Skeletal muscle satellite cell (primary cell): Measurements from ENCODE around the gene TOMM7.
"Not testable (repeated sequence)": the region's sequence is repeated elsewhere in the genome, so short reads cannot be mapped to it uniquely, and the experiment has no call there.

Experiments
- H3K27me3 ChIP-seq: 2 replicates; pipeline ENCODE4 v1.7.0; 2013; ENCODE audit warnings: low read length; ENCODE audit not compliant: control insufficient read depth, insufficient read depth
- H3K36me3 ChIP-seq: 2 replicates; pipeline ENCODE4 v1.7.0; 2013; ENCODE audit warnings: mild to moderate bottlenecking, control low read depth, low read length; ENCODE audit not compliant: insufficient read depth
- H3K4me1 ChIP-seq: 2 replicates; pipeline ENCODE4 v1.7.0; 2013; ENCODE audit warnings: low read length; ENCODE audit not compliant: control insufficient read depth, insufficient read depth
- H3K4me2 ChIP-seq: 2 replicates; pipeline ENCODE4 v1.7.0; 2013; ENCODE audit warnings: mild to moderate bottlenecking, low read length
- H3K4me3 ChIP-seq: 2 replicates; pipeline ENCODE4 v1.7.0; 2013; ENCODE audit warnings: low read length
- H3K9ac ChIP-seq: 2 replicates; pipeline ENCODE4 v1.7.0; 2013; ENCODE audit warnings: mild to moderate bottlenecking, low read depth, low read length, moderate library complexity
- H3K9me3 ChIP-seq: replicated peaks from 2 replicates; pipeline ENCODE4 v1.7.0; 2013; ENCODE audit warnings: mild to moderate bottlenecking, control low read depth, low read length

Gene TOMM7

GRCh38 chr7:22851145-22851544 is 28.5 kb upstream of the TOMM7 start:
- no peaks in the 10 kb centered on the region for H3K9me3 ChIP-seq
- H3K4me1 ChIP-seq, result peaks cover 9% of the 10 kb centered on the region
- no peak overlapping the region for H3K4me3 ChIP-seq
- H3K9ac ChIP-seq, result no peak overlapping the region
- H3K36me3 ChIP-seq, result no peaks in the 10 kb centered on the region
- no peak overlapping the region for H3K4me2 ChIP-seq
- no peaks in the 10 kb centered on the region for H3K27me3 ChIP-seq

GRCh38 chr7:22850394-22850793 is 27.7 kb upstream of the TOMM7 start:
- not testable (repeated sequence) for H3K9ac ChIP-seq, H3K36me3 ChIP-seq, H3K4me3 ChIP-seq, H3K4me2 ChIP-seq, H3K27me3 ChIP-seq, H3K9me3 ChIP-seq, H3K4me1 ChIP-seq

- no peaks in the 10 kb centered on the region for H3K27me3 ChIP-seq
- H3K4me1 ChIP-seq, result no peaks in the 10 kb centered on the region
- H3K9ac ChIP-seq, result no peak overlapping the region
- no peak overlapping the region for H3K4me3 ChIP-seq
- H3K36me3 ChIP-seq, result no peaks in the 10 kb centered on the region
- no peaks in the 10 kb centered on the region for H3K9me3 ChIP-seq
- no peak overlapping the region for H3K4me2 ChIP-seq
These were observed 27.0 kb upstream of the TOMM7 start for GRCh38 chr7:22849662-22850061.

- no peak overlapping the region for H3K9ac ChIP-seq
- H3K4me2 ChIP-seq, result no peak overlapping the region
- H3K36me3 ChIP-seq, result no peaks in the 10 kb centered on the region
- no peaks in the 10 kb centered on the region for H3K4me1 ChIP-seq
- no peaks in the 10 kb centered on the region for H3K9me3 ChIP-seq
- no peaks in the 10 kb centered on the region for H3K27me3 ChIP-seq
- no peak overlapping the region for H3K4me3 ChIP-seq
These were observed 26.5 kb upstream of the TOMM7 start for GRCh38 chr7:22849172-22849571.

GRCh38 chr7:22846961-22847360 is 24.3 kb upstream of the TOMM7 start:
- Histone ChIP-seq H3K27me3 (no peaks in the 10 kb centered on the region), H3K4me2 (no peak overlapping the region), H3K9ac (no peak overlapping the region), H3K36me3 (no peaks in the 10 kb centered on the region), H3K9me3 (no peaks in the 10 kb centered on the region), H3K4me1 (peaks cover 11% of the 10 kb centered on the region), H3K4me3 (no peak overlapping the region)

- Histone ChIP-seq H3K36me3 (no peaks in the 10 kb centered on the region), H3K4me2 (no peak overlapping the region), H3K9ac (no peak overlapping the region), H3K9me3 (no peaks in the 10 kb centered on the region), H3K4me3 (no peak overlapping the region), H3K4me1 (peaks cover 12% of the 10 kb centered on the region), H3K27me3 (no peaks in the 10 kb centered on the region)
These were observed 22.7 kb upstream of the TOMM7 start for GRCh38 chr7:22845221-22845834.

GRCh38 chr7:22843681-22844309 is 21.1 kb upstream of the TOMM7 start:
- H3K36me3 ChIP-seq, result no peaks in the 10 kb centered on the region
- H3K9me3 ChIP-seq, result no peaks in the 10 kb centered on the region
- no peaks in the 10 kb centered on the region for H3K27me3 ChIP-seq
- H3K4me3 ChIP-seq, result no peak overlapping the region
- H3K4me1 ChIP-seq, result peaks cover 12% of the 10 kb centered on the region
- H3K9ac ChIP-seq, result no peak overlapping the region
- no peak overlapping the region for H3K4me2 ChIP-seq

- Histone ChIP-seq H3K4me3 (no peak overlapping the region), H3K4me1 (peaks cover 12% of the 10 kb centered on the region), H3K27me3 (no peaks in the 10 kb centered on the region), H3K9me3 (no peaks in the 10 kb centered on the region), H3K36me3 (no peaks in the 10 kb centered on the region), H3K4me2 (no peak overlapping the region), H3K9ac (peak overlapping the region; percentile 18)
These were observed 20.3 kb upstream of the TOMM7 start for GRCh38 chr7:22842973-22843372.

- peak overlapping the region; percentile 18 for H3K9ac ChIP-seq
- H3K4me3 ChIP-seq, result no peak overlapping the region
- H3K4me2 ChIP-seq, result peak overlapping the region; percentile 61
- H3K4me1 ChIP-seq, result peaks cover 12% of the 10 kb centered on the region
- no peaks in the 10 kb centered on the region for H3K9me3 ChIP-seq
- no peaks in the 10 kb centered on the region for H3K36me3 ChIP-seq
- no peaks in the 10 kb centered on the region for H3K27me3 ChIP-seq
These were observed 19.8 kb upstream of the TOMM7 start for GRCh38 chr7:22842383-22842941.

- H3K4me1 ChIP-seq, result peaks cover 12% of the 10 kb centered on the region
- H3K4me3 ChIP-seq, result peak overlapping the region; percentile 28
- H3K4me2 ChIP-seq, result peak overlapping the region; percentile 61
- no peaks in the 10 kb centered on the region for H3K36me3 ChIP-seq
- H3K27me3 ChIP-seq, result no peaks in the 10 kb centered on the region
- H3K9me3 ChIP-seq, result no peaks in the 10 kb centered on the region
- H3K9ac ChIP-seq, result peak overlapping the region; percentile 18
These were observed 19.3 kb upstream of the TOMM7 start for GRCh38 chr7:22841954-22842353.

- Histone ChIP-seq H3K4me2 (no peak overlapping the region), H3K27me3 (no peaks in the 10 kb centered on the region), H3K9me3 (no peaks in the 10 kb centered on the region), H3K36me3 (no peaks in the 10 kb centered on the region), H3K9ac (no peak overlapping the region), H3K4me3 (no peak overlapping the region), H3K4me1 (peaks cover 4% of the 10 kb centered on the region)
These were observed 14.7 kb upstream of the TOMM7 start for GRCh38 chr7:22837308-22837707.

- not testable (repeated sequence) for H3K4me1 ChIP-seq
These were observed 13.9 kb upstream of the TOMM7 start for GRCh38 chr7:22836506-22836905.

More at GRCh38 chr7:22836506-22836905, 13.9 kb upstream of the TOMM7 start:
- H3K36me3 ChIP-seq, H3K9me3 ChIP-seq, H3K27me3 ChIP-seq, H3K9ac ChIP-seq, H3K4me2 ChIP-seq, H3K4me3 ChIP-seq: not testable (repeated sequence)
